GM12878 (cell line): ENCODE measurements around the gene CTNNA2. TPM values are rescaled to one million over a fixed set of nuclear protein-coding genes. Genes with fewer than 3 reads are reported as not detected.
A peak's percentile ranks its signal among the peaks of the same experiment; 100 is the strongest.

Experiments
- ATAC-seq: fragments of 200-7000 bp; cut with Tn5 transposase; 3 replicates; pipeline ENCODE4 v1.9.1; 2020; ENCODE audit warnings: mild to moderate bottlenecking, moderate library complexity
- BruUV-seq: library from RNA; stranded (reverse); fragments of 400-500 nt; replicated peaks from 2 replicates; lab custom pipeline; 2021; lab: Mats Ljungman, UMichigan
- CTCF ChIA-PET: fragments of 300-600 bp; sonication (Branson Sonifier 250); formaldehyde crosslinking; extraction: SDS; loops from one replicate; lab custom pipeline; 2021; ENCODE audit warnings: inconsistent platforms; lab: Yijun Ruan, JAX
- POLR2A ChIA-PET: fragments of 350-600 bp; formaldehyde crosslinking; extraction: SDS; loops from one replicate; lab custom pipeline; 2021; ENCODE audit warnings: inconsistent platforms; lab: Charles Lee
- RAD21 ChIA-PET: fragments of 300-600 bp; sonication (Branson Sonifier 250); formaldehyde crosslinking; loops from one replicate; lab custom pipeline; 2023; ENCODE audit warnings: antibody characterized with exemption; ENCODE audit not compliant: unreplicated experiment; lab: Charles Lee
- SMC1A ChIA-PET: fragments of 300-600 bp; sonication (Branson Sonifier 250); formaldehyde crosslinking; loops from one replicate; lab custom pipeline; 2023; ENCODE audit not compliant: unreplicated experiment, uncharacterized antibody; lab: Charles Lee
- DNase-seq: peaks from one replicate; pipeline ENCODE4 v3.0.0-alpha.2; 2011; ENCODE audit warnings: low read depth, low spot score
- FAIRE-seq: peaks from 3 replicates; lab custom pipeline; 2011; peaks lifted over from hg19 to GRCh38; lab: Jason Lieb, UNC
- H2AFZ ChIP-seq: 2 replicates; pipeline ENCODE4 v1.6.0; 2011; ENCODE audit warnings: low read depth, low read length, control low read depth; ENCODE audit not compliant: control insufficient read depth
- H3K27ac ChIP-seq: 2 replicates; pipeline ENCODE4 v1.5.1; 2011; ENCODE audit warnings: control low read depth; ENCODE audit not compliant: control insufficient read depth, insufficient read depth
- H3K27me3 ChIP-seq, 2 experiments: replicated peaks in 1 of 2; 2 replicates each; pipeline versions ENCODE4 v1.6.0 to v1.6.1; 2011; ENCODE audit warnings: low read length in 1 of 2; ENCODE audit not compliant: control insufficient read depth in 2 of 2, insufficient read depth in 2 of 2
- H3K36me3 ChIP-seq, 2 experiments: 2 replicates each; pipeline ENCODE4 v1.5.1; 2011; ENCODE audit warnings: low read length in 1 of 2; ENCODE audit not compliant: control insufficient read depth in 2 of 2, insufficient read depth in 2 of 2
- H3K4me1 ChIP-seq: 2 replicates; pipeline ENCODE4 v1.6.1; 2011; ENCODE audit warnings: mild to moderate bottlenecking, low read length, moderate library complexity, mixed read lengths; ENCODE audit not compliant: control insufficient read depth, insufficient read depth
- H3K4me2 ChIP-seq: 2 replicates; pipeline ENCODE4 v1.6.0; 2011; ENCODE audit warnings: control low read depth; ENCODE audit not compliant: control insufficient read depth, insufficient read depth
- H3K4me3 ChIP-seq: fragments of 200-600 bp; sonication (generic); 2 replicates; pipeline ENCODE4 v1.5.1; 2016
- H3K79me2 ChIP-seq: 2 replicates; pipeline ENCODE4 v1.6.0; 2011; ENCODE audit warnings: low read length; ENCODE audit not compliant: control insufficient read depth, insufficient read depth
- H3K9ac ChIP-seq: 2 replicates; pipeline ENCODE4 v1.8.0; 2011; ENCODE audit warnings: low read length, control low read depth, mixed read lengths; ENCODE audit not compliant: control insufficient read depth, insufficient read depth
- H3K9me3 ChIP-seq: replicated peaks from 3 replicates; pipeline ENCODE4 v1.5.1; 2011; ENCODE audit warnings: mild to moderate bottlenecking, low read length; ENCODE audit not compliant: control insufficient read depth, insufficient read depth
- H4K20me1 ChIP-seq: 2 replicates; pipeline ENCODE4 v1.6.0; 2011; ENCODE audit not compliant: control insufficient read depth, insufficient read depth
- BCL11A ChIP-seq: IDR thresholded peaks from 2 replicates; pipeline ENCODE4 v1.6.1; 2011; ENCODE audit warnings: low read depth, low read length
- BHLHE40 ChIP-seq, 2 experiments: fragments of 450-650 bp in 1 of 2; IDR thresholded peaks; 2 replicates each; pipeline ENCODE4 v1.6.1; 2011 to 2017; ENCODE audit warnings: low read depth in 2 of 2, borderline replicate concordance in 1 of 2, improper control_type of control experiment in 1 of 2, low read length in 1 of 2, mild to moderate bottlenecking in 1 of 2
- CBX3 ChIP-seq: fragments of 200-600 bp; sonication (generic); IDR thresholded peaks from 2 replicates; pipeline ENCODE4 v1.6.1; 2016; ENCODE audit warnings: low read depth, borderline replicate concordance
- GATAD2B ChIP-seq: fragments of 450-650 bp; conservative IDR thresholded peaks from 2 replicates; pipeline ENCODE4 v1.6.1; 2017; ENCODE audit warnings: low read depth, mild to moderate bottlenecking, moderate library complexity
- IKZF1 ChIP-seq: fragments of 450-650 bp; conservative IDR thresholded peaks from 2 replicates; pipeline ENCODE4 v1.6.1; 2017; ENCODE audit warnings: antibody characterized with exemption, mild to moderate bottlenecking
- MEF2B ChIP-seq: fragments of 450-650 bp; IDR thresholded peaks from 2 replicates; pipeline ENCODE4 v1.6.1; 2018; ENCODE audit warnings: mild to moderate bottlenecking, moderate library complexity; ENCODE audit not compliant: partially characterized antibody, poor library complexity, severe bottlenecking
- MXI1 ChIP-seq: fragments of 150-350 bp; IDR thresholded peaks from 2 replicates; pipeline ENCODE4 v1.6.1; 2011; ENCODE audit warnings: low read depth, mild to moderate bottlenecking, inconsistent platforms, low read length, improper control_type of control experiment
- NBN ChIP-seq: fragments of 450-650 bp; IDR thresholded peaks from 2 replicates; pipeline ENCODE4 v1.6.1; 2016
- NFXL1 ChIP-seq: fragments of 450-650 bp; IDR thresholded peaks from 2 replicates; pipeline ENCODE4 v1.6.1; 2017; ENCODE audit warnings: antibody characterized with exemption, mild to moderate bottlenecking, borderline replicate concordance
- RAD51 ChIP-seq: fragments of 450-650 bp; IDR thresholded peaks from 2 replicates; pipeline ENCODE4 v1.6.1; 2016; ENCODE audit warnings: moderate library complexity, mild to moderate bottlenecking, inconsistent platforms
- WGBS: methylation state at CpG from one replicate; pipeline ENCODE4 v1.1.6; 2016; ENCODE audit warnings: low lambda C conversion rate; ENCODE audit not compliant: insufficient replicate concordance, insufficient coverage; ENCODE audit errors: missing lambda C conversion rate; 5-methylcytosine and 5-hydroxymethylcytosine counted together
- in situ Hi-C: fragments of 300-500 bp; cut with MboI; formaldehyde crosslinking; loops from 9 replicates; pipeline ENCODE4 v1.14.3; 2018; ENCODE audit warnings: mixed read lengths
- intact Hi-C: fragments of 100-400 bp; cut with micrococcal nuclease; formaldehyde crosslinking; loops from one replicate; pipeline ENCODE4 v1.14.2; 2022; ENCODE audit not compliant: unreplicated experiment
- polyA plus RNA-seq, 11 experiments: library from polyadenylated mRNA; depleted of rRNA in 4 of 11; unstranded in 6 of 11; stranded (reverse) in 5 of 11; fragments of >200 nt; fragmentation: Nextera tagmentation in 4 of 11; fragmentation: Illumina TruSeq in 1 of 11; extraction: Ambion mirVana in 4 of 11; extraction: Trizol in 1 of 11; gene quantifications; 1 replicate in 1 of 11; 2 replicates in 10 of 11; pipeline versions ENCODE4 v1.2.1 to v1.2.3, GENCODE V29; 2011 to 2016; ENCODE audit warnings: inconsistent platforms in 2 of 11, missing spikeins in 2 of 11, low read depth in 1 of 11
- total RNA-seq, 4 experiments: library from RNA; depleted of rRNA in 3 of 4; stranded (reverse); fragments of >200 nt in 3 of 4; fragmentation: Illumina TruSeq in 1 of 4; extraction: Trizol in 1 of 4; gene quantifications; 2 replicates each; pipeline versions ENCODE4 v1.2.1 to v1.2.3, GENCODE V29; 2013 to 2021
- TF ChIP-seq, protein P1 (sequence below): IDR thresholded peaks from 2 replicates; pipeline ENCODE4 v1.6.1; 2012; ENCODE audit warnings: improper control_type of control experiment, low read depth, low read length; ENCODE audit not compliant: insufficient replicate concordance

Gene CTNNA2
- total and polyA plus RNA-seq, 10 of the 15 experiments (the other 5 are each of a cell fraction or from before 2014, with no cell fraction given): 2.4 to 36.2 (median 6.6) TPM

DNA sequence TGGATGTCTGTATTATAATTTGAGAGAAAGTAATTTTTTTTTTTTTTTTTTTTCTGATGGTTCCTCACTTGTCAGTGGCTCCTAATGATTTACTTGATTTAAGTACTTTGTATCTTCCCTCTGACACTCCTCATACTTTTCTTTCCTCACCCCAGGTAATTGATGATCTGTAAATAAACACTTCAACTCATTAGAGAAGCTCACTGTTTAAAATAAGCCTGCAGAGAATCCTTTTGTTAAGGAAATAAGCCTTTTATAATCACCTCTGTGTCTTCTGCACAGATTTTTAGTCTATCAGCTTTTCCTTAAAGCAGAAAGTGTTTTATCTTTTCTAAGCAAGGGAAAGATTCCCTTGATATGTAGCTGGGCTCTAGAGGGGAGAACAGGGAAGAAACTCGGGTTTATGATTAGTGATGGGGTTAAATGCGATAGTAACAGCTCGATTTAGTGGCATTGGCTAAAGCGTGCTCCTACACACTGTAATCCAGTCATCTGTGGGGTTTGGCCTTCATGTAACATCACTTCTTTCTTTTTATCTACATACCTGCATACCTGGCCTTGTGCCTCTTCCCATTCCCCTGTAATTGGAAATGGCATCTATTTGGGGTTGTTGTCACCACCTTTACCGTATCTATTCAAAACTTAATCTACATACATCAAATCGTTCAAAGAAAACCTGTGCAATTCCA, 851.8 kb downstream of the CTNNA2 start:
- CTCF ChIA-PET: interaction anchor here (0.9 to 1.6 kb wide), 4 partner anchors 12 to 134 kb away, joined by 3 to 5 read pairs (median 4); no protein-coding TSS in a partner anchor
- Histone ChIP-seq H3K9me3 (no peaks in the 10 kb centered on the region), H3K27me3 (no peaks in the 10 kb centered on the region), H3K36me3 (no peaks in the 10 kb centered on the region), H4K20me1 (no peaks in the 10 kb centered on the region), H2AFZ (no peak overlapping the region), H3K4me2 (no peak overlapping the region), H3K4me3 (no peak overlapping the region), H3K4me1 (no peaks in the 10 kb centered on the region), H3K79me2 (no peaks in the 10 kb centered on the region), H3K9ac (no peak overlapping the region), H3K27ac (no peak overlapping the region)
- 49% methylated on average over 6 of the region's 6 CpGs for WGBS
- SMC1A ChIA-PET: interaction anchor here (0.7 to 2.5 kb wide), 15 partner anchors 9 to 137 kb away, joined by 3 to 13 read pairs (median 4); no protein-coding TSS in a partner anchor
- in situ Hi-C loops (no loop called here), intact Hi-C loops (no loop called here)
- POLR2A ChIA-PET: interaction anchor here (0.6 to 1.9 kb wide), 7 partner anchors 9 to 130 kb away, joined by 4 to 10 read pairs (median 5); no protein-coding TSS in a partner anchor
- ATAC-seq (peak; percentile 16; the same call in 2 of the 3 replicates), FAIRE-seq (no peak), DNase-seq (no peak)
- no TSS peak for BruUV-seq
- TF ChIP-seq GATAD2B: no peak
- TF ChIP-seq MXI1: no peak
- TF ChIP-seq CBX3: no peak
- TF ChIP-seq RAD51: no peak
- TF ChIP-seq NFXL1: no peak
- RAD21 ChIA-PET: interaction anchor here (0.6 to 1.9 kb wide), 11 partner anchors 11 to 145 kb away, joined by 3 to 9 read pairs (median 3); no protein-coding TSS in a partner anchor

DNA sequence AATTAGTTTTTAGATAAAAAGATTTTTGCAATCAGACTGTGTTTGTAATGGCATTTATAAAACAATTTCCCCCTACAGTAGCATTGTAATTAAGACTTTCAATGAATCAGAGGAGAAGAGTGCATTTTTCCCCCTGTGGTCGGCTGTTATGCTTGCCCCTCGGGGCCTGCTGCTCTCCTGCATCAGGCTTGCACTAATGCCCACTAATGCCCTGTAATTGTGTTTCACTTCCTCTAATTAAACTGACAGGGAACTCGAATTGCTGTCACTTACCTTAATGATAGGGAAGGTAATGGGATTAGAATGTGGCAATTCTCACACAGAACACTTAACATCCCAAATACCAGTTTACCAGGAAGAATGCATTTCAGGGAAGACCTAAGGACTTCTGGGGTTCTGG, 852.9 kb downstream of the CTNNA2 start:
- BruUV-seq: no TSS peak
- ChIA-PET SMC1A (interaction anchor here (0.8 to 2.5 kb wide), 9 partner anchors 10 to 133 kb away, joined by 3 to 13 read pairs (median 4); no protein-coding TSS in a partner anchor), RAD21 (interaction anchor here (1.1 to 1.9 kb wide), 5 partner anchors 12 to 144 kb away, joined by 3 to 9 read pairs (median 4); no protein-coding TSS in a partner anchor)
- TF ChIP-seq BHLHE40 (IDR thresholded peaks at IDR 0.05; ENCODE audit: borderline replicate concordance in 1 of 2, low read depth in 2 of 2, low read length in 1 of 2) (peak in 1 of 2 experiments; percentile 23; a peak in 1 of 4 replicates), NBN (no peak), IKZF1 (peak; percentile 68), BCL11A (peak; percentile 72; the same call in 1 of the 2 replicates), MEF2B (peak; percentile 58)
- TF ChIP-seq, protein P1, sequence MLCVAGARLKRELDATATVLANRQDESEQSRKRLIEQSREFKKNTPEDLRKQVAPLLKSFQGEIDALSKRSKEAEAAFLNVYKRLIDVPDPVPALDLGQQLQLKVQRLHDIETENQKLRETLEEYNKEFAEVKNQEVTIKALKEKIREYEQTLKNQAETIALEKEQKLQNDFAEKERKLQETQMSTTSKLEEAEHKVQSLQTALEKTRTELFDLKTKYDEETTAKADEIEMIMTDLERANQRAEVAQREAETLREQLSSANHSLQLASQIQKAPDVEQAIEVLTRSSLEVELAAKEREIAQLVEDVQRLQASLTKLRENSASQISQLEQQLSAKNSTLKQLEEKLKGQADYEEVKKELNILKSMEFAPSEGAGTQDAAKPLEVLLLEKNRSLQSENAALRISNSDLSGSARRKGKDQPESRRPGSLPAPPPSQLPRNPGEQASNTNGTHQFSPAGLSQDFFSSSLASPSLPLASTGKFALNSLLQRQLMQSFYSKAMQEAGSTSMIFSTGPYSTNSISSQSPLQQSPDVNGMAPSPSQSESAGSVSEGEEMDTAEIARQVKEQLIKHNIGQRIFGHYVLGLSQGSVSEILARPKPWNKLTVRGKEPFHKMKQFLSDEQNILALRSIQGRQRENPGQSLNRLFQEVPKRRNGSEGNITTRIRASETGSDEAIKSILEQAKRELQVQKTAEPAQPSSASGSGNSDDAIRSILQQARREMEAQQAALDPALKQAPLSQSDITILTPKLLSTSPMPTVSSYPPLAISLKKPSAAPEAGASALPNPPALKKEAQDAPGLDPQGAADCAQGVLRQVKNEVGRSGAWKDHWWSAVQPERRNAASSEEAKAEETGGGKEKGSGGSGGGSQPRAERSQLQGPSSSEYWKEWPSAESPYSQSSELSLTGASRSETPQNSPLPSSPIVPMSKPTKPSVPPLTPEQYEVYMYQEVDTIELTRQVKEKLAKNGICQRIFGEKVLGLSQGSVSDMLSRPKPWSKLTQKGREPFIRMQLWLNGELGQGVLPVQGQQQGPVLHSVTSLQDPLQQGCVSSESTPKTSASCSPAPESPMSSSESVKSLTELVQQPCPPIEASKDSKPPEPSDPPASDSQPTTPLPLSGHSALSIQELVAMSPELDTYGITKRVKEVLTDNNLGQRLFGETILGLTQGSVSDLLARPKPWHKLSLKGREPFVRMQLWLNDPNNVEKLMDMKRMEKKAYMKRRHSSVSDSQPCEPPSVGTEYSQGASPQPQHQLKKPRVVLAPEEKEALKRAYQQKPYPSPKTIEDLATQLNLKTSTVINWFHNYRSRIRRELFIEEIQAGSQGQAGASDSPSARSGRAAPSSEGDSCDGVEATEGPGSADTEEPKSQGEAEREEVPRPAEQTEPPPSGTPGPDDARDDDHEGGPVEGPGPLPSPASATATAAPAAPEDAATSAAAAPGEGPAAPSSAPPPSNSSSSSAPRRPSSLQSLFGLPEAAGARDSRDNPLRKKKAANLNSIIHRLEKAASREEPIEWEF: no peak

More for the DNA sequence above, 852.9 kb downstream of the CTNNA2 start:
- ATAC-seq (peak; percentile 89), DNase-seq (no peak), FAIRE-seq (no peak)
- CTCF ChIA-PET: no interaction called here
- Histone ChIP-seq H3K9me3 (no peaks in the 10 kb centered on the region), H3K27me3 (no peaks in the 10 kb centered on the region), H3K4me1 (no peaks in the 10 kb centered on the region), H3K9ac (no peak overlapping the region), H3K27ac (no peak overlapping the region), H3K79me2 (no peaks in the 10 kb centered on the region), H3K4me2 (no peak overlapping the region), H3K36me3 (no peaks in the 10 kb centered on the region), H2AFZ (no peak overlapping the region), H4K20me1 (no peaks in the 10 kb centered on the region), H3K4me3 (no peak overlapping the region)
- 2% methylated on average over 3 of the region's 3 CpGs for WGBS
- POLR2A ChIA-PET: interaction anchor here (1.1 to 1.9 kb wide), 2 partner anchors 8 to 129 kb away, joined by 4 to 5 read pairs; no protein-coding TSS in a partner anchor
- in situ Hi-C loops (no loop called here), intact Hi-C loops (no loop called here)
